NCI-H187 treated with DMSO at 0.1 percent for 48 hours (cell line): ENCODE results near the gene CACFD1.

Experiments
- DNase-seq: peaks from one replicate; lab custom pipeline; 2025; lab: John Stamatoyannopoulos, UW

The CACFD1 gene

GRCh38 chr9:133518706-133519449 is 59.1 kb downstream of the CACFD1 start:
- no peak for DNase-seq

GRCh38 chr9:133519693-133520092 is 59.9 kb downstream of the CACFD1 start:
- DNase-seq, result no peak

- no peak for DNase-seq
Measured at GRCh38 chr9:133520121-133520835, 60.5 kb downstream of the CACFD1 start.
